Occipital lobe (tissue), 2 donors: ENCODE results near the gene OR1F1. TPM values are rescaled to one million over a fixed set of nuclear protein-coding genes. Genes with fewer than 3 reads are reported as not detected.
"Not testable (repeated sequence)": the region's sequence is repeated elsewhere in the genome, so short reads cannot be mapped to it uniquely, and the experiment has no call there.

Experiments used
- DNase-seq: peaks from one replicate; lab custom pipeline; 2025; lab: John Stamatoyannopoulos, UW
- total RNA-seq: library from RNA; depleted of rRNA; stranded (reverse); fragments of >200 nt; gene quantifications from one replicate; pipeline ENCODE4 v1.2.3, GENCODE V29; 2014

Gene OR1F1
- total RNA-seq, 1 donor from 2014 or later: 0.78 TPM

- no peak for DNase-seq
Observed at GRCh38 chr16:3173892-3174617, 13.9 kb upstream of the OR1F1 start.

- DNase-seq: no peak
Observed at GRCh38 chr16:3174618-3175148, 13.3 kb upstream of the OR1F1 start.

GRCh38 chr16:3175157-3176093, 12.6 kb upstream of the OR1F1 start:
- no peak for DNase-seq

- no peak for DNase-seq
Observed at GRCh38 chr16:3179651-3180050, 8.4 kb upstream of the OR1F1 start.

GRCh38 chr16:3180445-3180878, 7.5 kb upstream of the OR1F1 start:
- no peak for DNase-seq

GRCh38 chr16:3182293-3182607, 5.8 kb upstream of the OR1F1 start:
- not testable (repeated sequence) for DNase-seq

- no peak for DNase-seq
Observed at GRCh38 chr16:3182608-3183444, 5.2 kb upstream of the OR1F1 start.

- DNase-seq: no peak
Observed at GRCh38 chr16:3183445-3184139, 4.4 kb upstream of the OR1F1 start.

- no peak for DNase-seq
Observed at GRCh38 chr16:3186946-3187690, 886 bp upstream of the OR1F1 start.

- no peak for DNase-seq
Observed at GRCh38 chr16:3188675-3188924, 596 bp downstream of the OR1F1 start.

GRCh38 chr16:3188925-3189825, 1.2 kb downstream of the OR1F1 start:
- DNase-seq: no peak

GRCh38 chr16:3189869-3190268, 1.9 kb downstream of the OR1F1 start:
- DNase-seq: no peak

GRCh38 chr16:3190949-3191353, 2.9 kb downstream of the OR1F1 start:
- no peak for DNase-seq

GRCh38 chr16:3192476-3193019, 4.5 kb downstream of the OR1F1 start:
- no peak for DNase-seq

GRCh38 chr16:3193221-3194212, 5.5 kb downstream of the OR1F1 start:
- no peak for DNase-seq

GRCh38 chr16:3194792-3195191, 6.8 kb downstream of the OR1F1 start:
- DNase-seq: no peak

- DNase-seq: no peak
Observed at GRCh38 chr16:3195975-3196374, 8.0 kb downstream of the OR1F1 start.
